Keratinocyte (primary cell): ENCODE data around the gene NR1I2.

Experiments used
- CTCF ChIP-seq, 3 experiments: IDR thresholded peaks in 1 of 3; conservative IDR thresholded peaks in 1 of 3; optimal IDR thresholded peaks in 1 of 3; 2 replicates in 2 of 3; 3 replicates in 1 of 3; pipeline versions ENCODE3 to v1.5.1; 2011; ENCODE audit warnings: low read length in 3 of 3, mild to moderate bottlenecking in 3 of 3, moderate library complexity in 2 of 3, control low read depth in 1 of 3, inconsistent platforms in 1 of 3; ENCODE audit not compliant: insufficient read depth in 2 of 3; ENCODE audit errors: extremely low read depth in 1 of 3
- EZH2 ChIP-seq: IDR thresholded peaks from one replicate; pipeline ENCODE4 v1.6.1; 2012; ENCODE audit warnings: inconsistent platforms, mild to moderate bottlenecking, low read length, moderate library complexity

- no peak for TF ChIP-seq EZH2
- no peak for TF ChIP-seq CTCF (optimal IDR thresholded peaks at IDR 0.05 in 1 of 3, IDR thresholded peaks at IDR 0.05 in 1 of 3, conservative IDR thresholded peaks at IDR 0.05 in 1 of 3; ENCODE audit: extremely low read depth in 1 of 3, insufficient read depth in 2 of 3, low read length in 3 of 3)
Measured at GRCh38 chr3:119856695-119857094, 74.8 kb downstream of the NR1I2 start.
